H9 (cell line): ENCODE measurements around the gene RPL34. TPM values are rescaled to one million over a fixed set of nuclear protein-coding genes. Genes with fewer than 3 reads are reported as not detected.

ENCODE experiments used
- DNase-seq: peaks from one replicate; pipeline ENCODE4 v3.0.0-alpha.2; 2017
- H2AFZ ChIP-seq: one replicate; pipeline ENCODE4 v1.6.1; 2013; ENCODE audit warnings: mild to moderate bottlenecking, low read length, control low read depth, moderate library complexity
- H2AK5ac ChIP-seq: 2 replicates; pipeline ENCODE4 v1.6.1; 2013; ENCODE audit warnings: low read length, control low read depth, mixed read lengths; ENCODE audit not compliant: insufficient read length
- H2BK120ac ChIP-seq: one replicate; pipeline ENCODE4 v1.6.1; 2013; ENCODE audit warnings: low read depth, mild to moderate bottlenecking, low read length, control low read depth, inconsistent platforms; ENCODE audit not compliant: poor library complexity, severe bottlenecking
- H2BK12ac ChIP-seq: 2 replicates; pipeline ENCODE4 v1.6.1; 2013; ENCODE audit warnings: low read length, control low read depth, mixed read lengths, low read depth; ENCODE audit not compliant: insufficient read length
- H2BK15ac ChIP-seq: 2 replicates; pipeline ENCODE4 v1.6.1; 2013; ENCODE audit warnings: low read depth, low read length, control low read depth
- H2BK20ac ChIP-seq: one replicate; pipeline ENCODE4 v1.6.1; 2013; ENCODE audit warnings: low read depth, mild to moderate bottlenecking, low read length, control low read depth, inconsistent platforms; ENCODE audit not compliant: poor library complexity, severe bottlenecking
- H2BK5ac ChIP-seq: 2 replicates; pipeline ENCODE4 v1.6.1; 2013; ENCODE audit warnings: low read length, control low read depth, mixed read lengths; ENCODE audit not compliant: insufficient read length
- H3K14ac ChIP-seq: 2 replicates; pipeline ENCODE4 v1.6.1; 2013; ENCODE audit warnings: low read length, control low read depth; ENCODE audit not compliant: insufficient read depth
- H3K18ac ChIP-seq: 2 replicates; pipeline ENCODE4 v1.6.1; 2013; ENCODE audit warnings: low read depth, mild to moderate bottlenecking, mixed read lengths, low read length, control low read depth; ENCODE audit not compliant: insufficient read length
- H3K23ac ChIP-seq: 2 replicates; pipeline ENCODE4 v1.6.1; 2013; ENCODE audit warnings: low read length, control low read depth, mixed read lengths, low read depth; ENCODE audit not compliant: insufficient read length
- H3K23me2 ChIP-seq: 2 replicates; pipeline ENCODE4 v1.6.1; 2013; ENCODE audit warnings: low read depth, mild to moderate bottlenecking, mixed read lengths, low read length, control low read depth; ENCODE audit not compliant: insufficient read length, poor library complexity, severe bottlenecking
- H3K27ac ChIP-seq: 2 replicates; pipeline ENCODE4 v1.5.1; 2013; ENCODE audit warnings: low read length, control low read depth, mixed read lengths, low read depth; ENCODE audit not compliant: insufficient read length
- H3K27me3 ChIP-seq: 2 replicates; pipeline ENCODE4 v1.6.1; 2013; ENCODE audit warnings: low read length, control low read depth, inconsistent platforms; ENCODE audit not compliant: insufficient read depth
- H3K4ac ChIP-seq: 2 replicates; pipeline ENCODE4 v1.6.1; 2013; ENCODE audit warnings: low read depth, mild to moderate bottlenecking, control low read depth, inconsistent platforms, low read length, moderate library complexity
- H3K4me1 ChIP-seq: 2 replicates; pipeline ENCODE4 v1.6.1; 2013; ENCODE audit warnings: low read length, control low read depth, inconsistent platforms; ENCODE audit not compliant: insufficient read depth
- H3K4me2 ChIP-seq: 2 replicates; pipeline ENCODE4 v1.6.1; 2013; ENCODE audit warnings: low read length, control low read depth, mixed read lengths; ENCODE audit not compliant: insufficient read length, insufficient read depth
- H3K56ac ChIP-seq: 2 replicates; pipeline ENCODE4 v1.6.1; 2013; ENCODE audit warnings: low read depth, mild to moderate bottlenecking, mixed read lengths, low read length, control low read depth; ENCODE audit not compliant: insufficient read length
- H3K79me1 ChIP-seq: 2 replicates; pipeline ENCODE4 v1.6.1; 2013; ENCODE audit warnings: low read depth, mild to moderate bottlenecking, moderate library complexity, low read length, control low read depth, inconsistent platforms; ENCODE audit not compliant: insufficient read depth, poor library complexity, severe bottlenecking
- H3K79me2 ChIP-seq: 2 replicates; pipeline ENCODE4 v1.6.1; 2013; ENCODE audit warnings: low read length, control low read depth, inconsistent platforms; ENCODE audit not compliant: insufficient read depth
- H3K9ac ChIP-seq: 2 replicates; pipeline ENCODE4 v1.6.1; 2013; ENCODE audit warnings: low read length, control low read depth, mixed read lengths; ENCODE audit not compliant: insufficient read length; ENCODE audit errors: extremely low read depth
- H3K9me3 ChIP-seq: one replicate; pipeline ENCODE4 v1.6.1; 2013; ENCODE audit warnings: low read depth, low read length, inconsistent platforms; ENCODE audit not compliant: control insufficient read depth
- H3T11ph ChIP-seq: one replicate; pipeline ENCODE4 v1.6.1; 2013; ENCODE audit warnings: mild to moderate bottlenecking, low read length, control low read depth, inconsistent platforms
- H4K20me1 ChIP-seq: one replicate; pipeline ENCODE4 v1.6.1; 2013; ENCODE audit not compliant: control insufficient read depth, insufficient read length, insufficient read depth
- H4K5ac ChIP-seq: 2 replicates; pipeline ENCODE4 v1.6.1; 2013; ENCODE audit warnings: low read depth, mild to moderate bottlenecking, mixed read lengths, low read length, control low read depth; ENCODE audit not compliant: insufficient read length
- H4K8ac ChIP-seq: replicated peaks from 2 replicates; pipeline ENCODE4 v1.6.1; 2013; ENCODE audit warnings: low read length, control low read depth, mixed read lengths, low read depth; ENCODE audit not compliant: insufficient read length
- H4K91ac ChIP-seq: 2 replicates; pipeline ENCODE4 v1.6.1; 2013; ENCODE audit warnings: low read depth, mild to moderate bottlenecking, moderate library complexity, mixed read lengths, low read length, control low read depth; ENCODE audit not compliant: insufficient read length
- H3K27ac Mint-ChIP-seq, 3 experiments: 2 replicates in 2 of 3; 3 replicates in 1 of 3; pipeline ENCODE4 v1.8.0; 2020 to 2021; ENCODE audit warnings: mixed read lengths in 3 of 3, mild to moderate bottlenecking in 1 of 3, moderate library complexity in 1 of 3
- H3K27me3 Mint-ChIP-seq: 2 replicates; pipeline ENCODE4 v1.8.0; 2021; ENCODE audit warnings: low read depth, mild to moderate bottlenecking, moderate library complexity, mixed read lengths
- H3K36me3 Mint-ChIP-seq, 3 experiments: 2 replicates in 2 of 3; 3 replicates in 1 of 3; pipeline ENCODE4 v1.8.0; 2020 to 2021; ENCODE audit warnings: low read depth in 3 of 3, mixed read lengths in 3 of 3; ENCODE audit not compliant: insufficient read depth in 1 of 3
- H3K4me1 Mint-ChIP-seq, 2 experiments: 2 replicates each; pipeline ENCODE4 v1.8.0; 2020; ENCODE audit warnings: mixed read lengths in 2 of 2
- H3K4me3 Mint-ChIP-seq, 2 experiments: 2 replicates in 1 of 2; 3 replicates in 1 of 2; pipeline ENCODE4 v1.8.0; 2020 to 2021; ENCODE audit warnings: mild to moderate bottlenecking in 2 of 2, mixed read lengths in 2 of 2, moderate library complexity in 1 of 2
- H3K9me3 Mint-ChIP-seq, 2 experiments: 2 replicates in 1 of 2; 3 replicates in 1 of 2; pipeline ENCODE4 v1.8.0; 2020; ENCODE audit warnings: mild to moderate bottlenecking in 2 of 2, mixed read lengths in 2 of 2, moderate library complexity in 1 of 2
- CTCF ChIP-seq: fragments of 200-600 bp; sonication (generic); conservative IDR thresholded peaks from 3 replicates; pipeline ENCODE4 v1.8.0; 2021; ENCODE audit warnings: antibody characterized with exemption, mild to moderate bottlenecking
- WGBS: extraction: QIAGEN DNeasy Blood & Tissue Kit; methylation state at CpG from one replicate; pipeline ENCODE4 v1.1.7; 2013; ENCODE audit warnings: missing lambda C conversion rate, low lambda C conversion rate, mixed read lengths; ENCODE audit not compliant: insufficient read length; ENCODE audit errors: extremely low coverage; 5-methylcytosine and 5-hydroxymethylcytosine counted together
- total RNA-seq: library from RNA; stranded (reverse); gene quantifications from 2 replicates; pipeline ENCODE4 v1.2.1, GENCODE V29; 2021

Gene RPL34
- total RNA-seq, 1 experiment from 2014 or later: 1,375 TPM

DNA sequence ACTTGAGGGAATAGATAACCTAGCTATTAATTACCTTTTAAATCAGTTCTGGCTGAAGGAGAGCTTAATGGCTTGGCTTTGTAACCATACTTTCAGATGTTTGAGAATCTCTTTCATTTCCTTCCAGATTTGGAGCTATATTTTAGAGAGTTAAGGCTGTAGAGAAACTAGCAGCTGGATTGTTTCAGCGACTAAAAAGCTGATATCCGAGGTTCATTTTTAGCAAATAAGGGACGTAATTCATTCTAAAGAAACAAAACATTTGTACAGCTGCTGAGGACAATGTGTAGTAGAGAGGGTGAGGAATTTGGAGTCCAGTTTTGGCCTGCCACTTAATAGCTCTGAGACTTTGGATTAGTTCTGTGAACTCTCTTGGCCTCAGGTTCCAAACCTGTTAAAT, 42.3 kb downstream of the RPL34 start:
- Mint-ChIP-seq H3K4me1 (no peaks in the 10 kb centered on the region), H3K4me3 (no peak overlapping the region), H3K36me3 (peaks cover 25 to 61% (median 46%) of the 10 kb centered on the region in 3 experiments; a peak in 6 of 7 replicates), H3K9me3 (no peaks in the 10 kb centered on the region), H3K27ac (no peak overlapping the region), H3K27me3 (no peaks in the 10 kb centered on the region)
- Histone ChIP-seq H3K23ac (no peak overlapping the region), H3K4me1 (no peaks in the 10 kb centered on the region), H4K8ac (no peak overlapping the region), H3K9me3 (no peaks in the 10 kb centered on the region), H3K9ac (no peak overlapping the region), H3K14ac (no peak overlapping the region), H2BK15ac (no peak overlapping the region), H3K56ac (no peak overlapping the region), H3T11ph (no peak overlapping the region), H3K4me2 (no peak overlapping the region), H4K91ac (no peak overlapping the region), H3K79me2 (no peaks in the 10 kb centered on the region), H2BK12ac (no peak overlapping the region), H2AFZ (no peak overlapping the region), H2AK5ac (no peak overlapping the region), H3K79me1 (no peaks in the 10 kb centered on the region), H3K4ac (no peak overlapping the region), H3K23me2 (no peaks in the 10 kb centered on the region), H3K27ac (no peak overlapping the region), H2BK120ac (no peak overlapping the region), H3K27me3 (no peaks in the 10 kb centered on the region), H3K18ac (no peak overlapping the region), H4K5ac (no peak overlapping the region), H2BK5ac (no peak overlapping the region), H2BK20ac (no peak overlapping the region), H4K20me1 (no peaks in the 10 kb centered on the region)
- no peak for DNase-seq
- TF ChIP-seq CTCF: no peak
- no CpG with 5 or more reads among the region's 3 CpGs for WGBS
